Neuronal stem cell (in vitro differentiated cells): Measurements from ENCODE around the gene OR9Q2.

Experiments
- DNase-seq: peaks from one replicate; pipeline ENCODE4 v3.0.0-alpha.2; 2013; ENCODE audit warnings: low spot score
- H2AFZ ChIP-seq: one replicate; pipeline ENCODE4 v1.6.1; 2013; ENCODE audit warnings: mild to moderate bottlenecking, low read length, inconsistent platforms
- H2AK5ac ChIP-seq: 2 replicates; pipeline ENCODE4 v1.6.1; 2013; ENCODE audit warnings: low read depth, mild to moderate bottlenecking, inconsistent platforms, low read length, moderate library complexity, mixed read lengths
- H2BK120ac ChIP-seq: 2 replicates; pipeline ENCODE4 v1.6.1; 2013; ENCODE audit warnings: low read depth, mild to moderate bottlenecking, inconsistent platforms, low read length, moderate library complexity, mixed read lengths
- H2BK12ac ChIP-seq: one replicate; pipeline ENCODE4 v1.6.1; 2013; ENCODE audit warnings: low read length, inconsistent platforms
- H2BK15ac ChIP-seq: 2 replicates; pipeline ENCODE4 v1.6.1; 2013; ENCODE audit warnings: mild to moderate bottlenecking, low read length, inconsistent platforms, mixed read lengths
- H2BK5ac ChIP-seq: one replicate; pipeline ENCODE4 v1.6.1; 2013; ENCODE audit warnings: inconsistent platforms, mild to moderate bottlenecking, low read length, moderate library complexity
- H3K14ac ChIP-seq: one replicate; pipeline ENCODE4 v1.6.1; 2013; ENCODE audit warnings: low read length, inconsistent platforms
- H3K18ac ChIP-seq: 2 replicates; pipeline ENCODE4 v1.6.1; 2013; ENCODE audit warnings: low read length, inconsistent platforms
- H3K23ac ChIP-seq: 2 replicates; pipeline ENCODE4 v1.6.1; 2013; ENCODE audit warnings: low read depth, mild to moderate bottlenecking, mixed read lengths, low read length, inconsistent platforms; ENCODE audit not compliant: poor library complexity
- H3K27ac ChIP-seq: replicated peaks from 3 replicates; pipeline ENCODE4 v1.5.1; 2013; ENCODE audit warnings: low read length, inconsistent platforms
- H3K27me3 ChIP-seq, 3 experiments: 2 replicates each; pipeline ENCODE4 v1.6.1; 2013; ENCODE audit warnings: low read length in 3 of 3, mild to moderate bottlenecking in 2 of 3, inconsistent platforms in 1 of 3, low read depth in 1 of 3, mixed read lengths in 1 of 3, moderate library complexity in 1 of 3; ENCODE audit not compliant: control insufficient read depth in 3 of 3, insufficient read depth in 3 of 3
- H3K36me3 ChIP-seq, 2 donors: replicated peaks in 1 of 2; 2 replicates each; pipeline ENCODE4 v1.6.1; 2013; ENCODE audit warnings: low read length in 2 of 2; ENCODE audit not compliant: control insufficient read depth in 2 of 2, insufficient read depth in 2 of 2
- H3K4ac ChIP-seq: 2 replicates; pipeline ENCODE4 v1.6.1; 2013; ENCODE audit warnings: inconsistent platforms, mild to moderate bottlenecking, low read length, moderate library complexity
- H3K4me1 ChIP-seq, 2 donors: 1 replicate in 1 of 2; 2 replicates in 1 of 2; pipeline ENCODE4 v1.6.1; 2013; ENCODE audit warnings: low read length in 2 of 2, low read depth in 1 of 2; ENCODE audit not compliant: control insufficient read depth in 2 of 2, insufficient read depth in 1 of 2
- H3K4me2 ChIP-seq: one replicate; pipeline ENCODE4 v1.6.1; 2013; ENCODE audit warnings: mild to moderate bottlenecking, low read length, inconsistent platforms; ENCODE audit not compliant: insufficient read depth, poor library complexity, severe bottlenecking
- H3K4me3 ChIP-seq, 2 donors: 2 replicates each; pipeline ENCODE4 v1.5.1; 2013; ENCODE audit warnings: low read length in 2 of 2, mild to moderate bottlenecking in 2 of 2, inconsistent platforms in 1 of 2, moderate library complexity in 1 of 2
- H3K79me1 ChIP-seq: one replicate; pipeline ENCODE4 v1.6.1; 2013; ENCODE audit warnings: low read depth, mild to moderate bottlenecking, inconsistent platforms, low read length, moderate library complexity
- H3K9ac ChIP-seq: one replicate; pipeline ENCODE4 v1.6.1; 2013; ENCODE audit warnings: mild to moderate bottlenecking, low read depth, low read length, inconsistent platforms; ENCODE audit not compliant: poor library complexity
- H3K9me3 ChIP-seq, 2 donors: replicated peaks in 1 of 2; 2 replicates each; pipeline versions ENCODE3 to v1.6.1; 2013; ENCODE audit warnings: low read length in 2 of 2, mild to moderate bottlenecking in 2 of 2, inconsistent platforms in 1 of 2, low read depth in 1 of 2, mixed read lengths in 1 of 2, moderate library complexity in 1 of 2; ENCODE audit not compliant: control insufficient read depth in 2 of 2, insufficient read depth in 1 of 2
- H4K8ac ChIP-seq: one replicate; pipeline ENCODE4 v1.6.1; 2013; ENCODE audit warnings: low read depth, mild to moderate bottlenecking, inconsistent platforms, low read length, moderate library complexity
- H4K91ac ChIP-seq: one replicate; pipeline ENCODE4 v1.6.1; 2013; ENCODE audit warnings: low read length, low read depth, mild to moderate bottlenecking, inconsistent platforms; ENCODE audit not compliant: poor library complexity
- WGBS, 2 donors: extraction: QIAGEN DNeasy Blood & Tissue Kit; methylation state at CpG; one replicate each; pipeline ENCODE4 v1.1.7; 2013; ENCODE audit warnings: missing lambda C conversion rate in 2 of 2, mixed read lengths in 1 of 2; ENCODE audit not compliant: insufficient read length in 2 of 2, insufficient replicate concordance in 1 of 2; ENCODE audit errors: extremely low coverage in 2 of 2; 5-methylcytosine and 5-hydroxymethylcytosine counted together

OR9Q2 gene

DNA sequence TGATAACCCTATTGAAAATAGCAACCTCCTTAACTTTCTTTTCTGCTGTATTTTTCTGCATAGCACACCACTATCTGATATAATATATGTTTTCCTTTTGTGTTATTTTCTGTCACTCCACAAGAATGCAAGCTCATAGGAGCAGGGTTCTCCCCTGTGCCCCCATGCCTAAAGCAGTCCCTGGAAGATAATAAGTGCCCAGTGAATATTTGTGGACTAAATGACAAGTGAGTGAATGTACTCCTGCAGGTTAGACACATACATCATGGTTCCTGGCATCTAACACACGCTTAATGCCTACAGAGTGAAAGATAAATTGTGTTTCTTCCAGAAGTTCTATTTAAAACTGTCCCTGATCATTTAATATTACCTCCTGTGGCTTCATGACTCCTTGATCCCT is 23.9 kb upstream of the OR9Q2 start:
- no peaks in the 10 kb centered on the region for H3K36me3 ChIP-seq
- no peak overlapping the region for H3K27ac ChIP-seq

GRCh38 chr11:58165504-58166106 is 23.3 kb upstream of the OR9Q2 start:
- Histone ChIP-seq H3K14ac (no peak overlapping the region), H3K27ac (no peak overlapping the region), H3K18ac (no peak overlapping the region), H2BK15ac (no peak overlapping the region), H2BK12ac (no peak overlapping the region), H3K36me3 (no peaks in the 10 kb centered on the region), H3K79me1 (no peaks in the 10 kb centered on the region), H3K27me3 (peaks cover 0 to 5% (median 0%) of the 10 kb centered on the region in 3 experiments), H3K9me3 (no peaks in the 10 kb centered on the region), H3K4me1 (no peaks in the 10 kb centered on the region), H2AK5ac (no peak overlapping the region), H4K91ac (no peak overlapping the region), H3K4ac (no peak overlapping the region), H3K4me3 (no peak overlapping the region), H2AFZ (no peak overlapping the region), H3K23ac (no peak overlapping the region), H4K8ac (no peak overlapping the region), H3K4me2 (no peak overlapping the region), H2BK120ac (no peak overlapping the region), H2BK5ac (no peak overlapping the region), H3K9ac (no peak overlapping the region)
- WGBS, 2 donors: no CpG with 5 or more reads among the region's 7 CpGs
- DNase-seq: no peak

More for the DNA sequence above, 23.9 kb upstream of the OR9Q2 start:
- Histone ChIP-seq H2BK15ac (no peak overlapping the region), H3K9ac (no peak overlapping the region), H3K27me3 (peaks cover 0 to 5% (median 0%) of the 10 kb centered on the region in 3 experiments), H3K4me3 (no peak overlapping the region), H3K9me3 (no peaks in the 10 kb centered on the region), H4K8ac (no peak overlapping the region), H3K14ac (no peak overlapping the region), H2BK120ac (no peak overlapping the region), H3K23ac (no peak overlapping the region), H3K4ac (no peak overlapping the region), H3K79me1 (no peaks in the 10 kb centered on the region), H2BK5ac (no peak overlapping the region), H2AFZ (no peak overlapping the region), H2AK5ac (no peak overlapping the region), H3K4me2 (no peak overlapping the region), H2BK12ac (no peak overlapping the region), H3K4me1 (no peaks in the 10 kb centered on the region), H4K91ac (no peak overlapping the region), H3K18ac (no peak overlapping the region)
- WGBS, 2 donors: no CpG with 5 or more reads among the region's 1 CpG
- no peak for DNase-seq

DNA sequence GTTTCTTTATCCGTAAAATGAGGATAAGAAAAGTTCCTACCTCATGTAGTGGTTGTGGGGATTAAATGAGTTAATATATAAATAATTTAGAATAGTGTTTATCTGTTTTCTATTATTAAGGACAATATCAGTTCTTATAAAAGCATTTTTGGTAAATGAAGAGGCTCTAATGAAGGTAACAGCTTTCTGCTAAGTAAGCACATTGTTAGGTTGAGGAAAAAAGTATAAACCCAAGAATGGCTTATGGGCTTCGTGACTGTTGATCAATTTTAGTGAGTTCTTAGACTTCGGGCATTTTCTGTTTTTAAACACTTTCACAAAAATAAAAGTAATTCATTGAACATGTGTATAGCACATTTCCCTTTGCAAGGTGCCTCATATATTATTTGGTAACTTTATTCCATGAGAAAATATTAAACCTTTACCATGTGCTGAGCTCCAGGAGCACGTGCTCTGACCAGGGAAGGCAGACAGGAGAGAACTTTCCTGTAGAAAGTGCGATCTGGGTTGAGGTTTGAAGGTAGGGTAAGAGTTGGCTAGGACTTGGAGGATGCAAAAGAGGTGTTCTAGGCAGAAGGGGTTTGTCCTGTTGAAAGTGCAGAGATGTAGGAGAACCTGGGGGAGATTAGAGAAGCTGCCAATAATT is 11.3 kb upstream of the OR9Q2 start:
- H3K18ac ChIP-seq: no peak overlapping the region
- H3K4ac ChIP-seq: no peak overlapping the region
- H2BK5ac ChIP-seq: no peak overlapping the region
- H3K14ac ChIP-seq: no peak overlapping the region
- H3K4me3 ChIP-seq: no peak overlapping the region
- no peak overlapping the region for H4K91ac ChIP-seq
- H3K4me1 ChIP-seq: no peaks in the 10 kb centered on the region
- no peak overlapping the region for H3K4me2 ChIP-seq
- no peaks in the 10 kb centered on the region for H3K36me3 ChIP-seq
- no peak overlapping the region for H3K9ac ChIP-seq
- no peaks in the 10 kb centered on the region for H3K79me1 ChIP-seq
- H3K27me3 ChIP-seq: peaks cover 0 to 1% (median 0%) of the 10 kb centered on the region in 3 experiments
- no peaks in the 10 kb centered on the region for H3K9me3 ChIP-seq
- WGBS, 2 donors: no CpG with 5 or more reads among the region's 5 CpGs
- H2BK120ac ChIP-seq: no peak overlapping the region
- H2AK5ac ChIP-seq: no peak overlapping the region
- no peak overlapping the region for H3K27ac ChIP-seq
- no peak overlapping the region for H4K8ac ChIP-seq
- no peak overlapping the region for H2BK15ac ChIP-seq
- H3K23ac ChIP-seq: no peak overlapping the region
- no peak overlapping the region for H2AFZ ChIP-seq
- H2BK12ac ChIP-seq: no peak overlapping the region
- DNase-seq: no peak

DNA sequence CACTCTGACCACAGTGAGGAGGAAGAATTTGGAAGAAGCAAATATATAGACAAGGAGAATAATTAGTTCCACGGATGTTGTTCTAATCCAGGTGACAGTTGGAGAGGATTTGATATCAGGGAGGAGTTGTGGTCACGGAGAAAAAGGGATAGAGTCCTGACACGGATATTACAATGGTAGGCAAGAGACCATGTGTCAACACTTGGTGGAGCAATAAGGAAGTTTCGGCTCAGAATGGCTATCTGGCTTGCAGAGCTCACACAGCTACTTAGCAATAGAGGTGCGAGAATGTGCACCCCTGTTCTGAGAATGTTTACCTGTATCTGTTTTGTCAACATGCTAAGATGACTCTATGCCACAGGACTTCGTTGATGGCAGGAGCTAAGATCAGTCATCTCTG is 10.4 kb upstream of the OR9Q2 start:
- Histone ChIP-seq H2BK12ac (no peak overlapping the region), H3K36me3 (no peaks in the 10 kb centered on the region), H3K14ac (no peak overlapping the region), H2BK120ac (no peak overlapping the region), H3K4me3 (no peak overlapping the region), H3K23ac (no peak overlapping the region), H3K18ac (no peak overlapping the region), H4K8ac (no peak overlapping the region), H2BK15ac (no peak overlapping the region), H3K27me3 (peaks cover 0 to 1% (median 0%) of the 10 kb centered on the region in 3 experiments), H3K79me1 (no peaks in the 10 kb centered on the region), H4K91ac (no peak overlapping the region), H3K4ac (no peak overlapping the region), H3K27ac (no peak overlapping the region), H2AK5ac (no peak overlapping the region), H2AFZ (no peak overlapping the region), H3K4me1 (no peaks in the 10 kb centered on the region), H3K4me2 (no peak overlapping the region), H2BK5ac (no peak overlapping the region), H3K9ac (no peak overlapping the region), H3K9me3 (no peaks in the 10 kb centered on the region)
- no peak for DNase-seq
- no CpG with 5 or more reads among the region's 6 CpGs for WGBS, 2 donors
